IPS-15b (cell line): Measurements from ENCODE around the gene ATG9A.

Experiments
- H3K27me3 ChIP-seq: one replicate; pipeline ENCODE4 v1.6.1; 2013; ENCODE audit warnings: low read length; ENCODE audit not compliant: control insufficient read depth, insufficient read depth
- H3K36me3 ChIP-seq: one replicate; pipeline ENCODE4 v1.6.1; 2013; ENCODE audit warnings: low read length; ENCODE audit not compliant: control insufficient read depth, insufficient read depth
- H3K4me1 ChIP-seq: one replicate; pipeline ENCODE4 v1.6.1; 2013; ENCODE audit warnings: mild to moderate bottlenecking, low read length; ENCODE audit not compliant: control insufficient read depth, insufficient read depth
- H3K4me3 ChIP-seq: one replicate; pipeline ENCODE4 v1.5.1; 2013; ENCODE audit warnings: low read depth, low read length
- H3K9ac ChIP-seq: one replicate; pipeline ENCODE4 v1.6.1; 2013; ENCODE audit warnings: low read depth, mild to moderate bottlenecking, low read length
- H3K9me3 ChIP-seq: one replicate; pipeline ENCODE4 v1.6.1; 2013; ENCODE audit warnings: mild to moderate bottlenecking, low read length; ENCODE audit not compliant: control insufficient read depth, insufficient read depth

Gene ATG9A

DNA sequence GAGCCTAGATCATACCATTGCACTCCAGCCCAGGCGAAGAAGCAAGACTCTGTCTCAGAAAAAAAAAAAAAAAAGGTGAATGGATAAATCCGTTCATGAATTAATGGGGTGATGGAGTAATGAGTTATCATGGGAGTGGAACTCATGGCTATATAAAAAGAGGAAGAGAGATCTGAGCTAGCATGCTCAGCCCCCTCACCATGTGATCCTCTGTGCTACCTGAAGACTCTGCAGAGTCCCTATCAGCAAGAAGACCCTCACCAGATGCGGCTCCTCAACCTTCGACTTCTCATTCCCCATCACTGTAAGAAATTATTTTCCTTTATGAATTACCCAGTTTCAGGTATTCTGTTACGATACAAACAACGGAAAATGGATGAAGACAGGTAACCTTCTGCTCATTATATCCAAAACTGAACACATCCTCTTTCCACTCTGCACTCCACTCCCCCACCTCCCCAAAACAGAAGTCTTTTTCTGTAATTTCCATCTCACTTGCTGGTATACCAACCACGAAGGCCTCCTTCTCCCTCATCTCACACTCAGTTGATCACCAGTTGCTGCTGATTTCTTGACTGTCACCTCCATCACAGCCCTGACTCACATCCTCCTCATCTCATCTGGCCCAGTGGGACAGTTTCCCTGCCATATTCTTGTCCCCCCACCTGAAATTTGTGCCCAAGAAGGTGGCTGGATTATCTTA is 42.5 kb downstream of the ATG9A start:
- Histone ChIP-seq H3K27me3 (no peaks in the 10 kb centered on the region), H3K36me3 (peaks cover 11% of the 10 kb centered on the region), H3K4me3 (no peak overlapping the region), H3K4me1 (no peaks in the 10 kb centered on the region), H3K9me3 (no peaks in the 10 kb centered on the region), H3K9ac (no peak overlapping the region)

DNA sequence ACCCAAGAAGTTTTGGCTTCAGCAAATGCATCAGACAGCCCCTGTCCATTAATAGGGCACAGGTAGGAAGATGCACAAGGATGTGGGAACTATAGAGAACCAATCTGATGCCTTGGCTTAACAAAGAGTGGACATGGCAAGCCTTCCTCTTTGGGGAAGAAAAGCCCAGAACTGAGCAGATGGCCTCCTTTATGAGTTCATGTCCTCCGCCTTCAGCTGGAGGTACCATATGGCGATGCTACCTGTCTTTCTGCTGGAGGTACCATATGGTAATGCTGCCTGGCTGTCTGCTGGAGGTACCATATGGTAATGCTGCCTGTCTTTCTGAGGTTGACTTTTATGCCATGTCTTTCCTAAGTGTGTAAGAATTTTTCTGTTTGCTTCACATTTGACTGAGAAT is 45.3 kb downstream of the ATG9A start:
- H3K9ac ChIP-seq, result no peak overlapping the region
- H3K27me3 ChIP-seq, result no peaks in the 10 kb centered on the region
- no peak overlapping the region for H3K4me3 ChIP-seq
- H3K9me3 ChIP-seq, result no peaks in the 10 kb centered on the region
- H3K4me1 ChIP-seq, result no peaks in the 10 kb centered on the region
- peaks cover 30% of the 10 kb centered on the region for H3K36me3 ChIP-seq

DNA sequence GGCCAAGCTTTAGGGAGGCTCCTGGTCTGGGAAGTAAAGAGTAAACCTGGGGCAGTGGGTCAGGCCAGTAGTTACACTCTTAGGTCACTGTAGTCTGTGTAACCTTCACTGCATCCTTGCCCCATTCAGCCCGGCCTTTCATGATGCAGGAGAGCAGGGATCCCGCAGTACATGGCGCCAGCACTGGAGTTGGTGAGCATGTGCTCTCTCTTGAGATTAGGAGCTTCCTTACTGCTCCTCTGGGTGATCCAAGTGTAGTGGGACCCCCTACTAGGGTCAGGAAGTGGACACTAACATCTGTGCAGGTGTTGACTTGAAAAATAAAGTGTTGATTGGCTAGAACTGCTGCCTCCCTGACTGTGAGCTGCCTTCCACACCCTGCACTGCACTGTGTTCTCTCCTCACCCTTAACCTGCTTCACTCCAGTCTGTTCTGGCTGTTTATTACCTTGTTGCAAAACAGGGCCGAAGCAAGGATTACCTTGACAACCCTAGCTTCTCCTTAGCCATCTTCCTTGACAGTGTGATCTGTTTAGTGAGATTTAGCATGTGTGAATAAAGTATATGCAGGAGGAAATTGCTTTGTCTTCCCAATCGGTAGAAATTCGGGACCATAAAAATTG is 46.2 kb downstream of the ATG9A start:
- no peak overlapping the region for H3K4me3 ChIP-seq
- H3K4me1 ChIP-seq, result no peaks in the 10 kb centered on the region
- H3K9ac ChIP-seq, result no peak overlapping the region
- H3K9me3 ChIP-seq, result no peaks in the 10 kb centered on the region
- H3K36me3 ChIP-seq, result peaks cover 30% of the 10 kb centered on the region
- H3K27me3 ChIP-seq, result no peaks in the 10 kb centered on the region

DNA sequence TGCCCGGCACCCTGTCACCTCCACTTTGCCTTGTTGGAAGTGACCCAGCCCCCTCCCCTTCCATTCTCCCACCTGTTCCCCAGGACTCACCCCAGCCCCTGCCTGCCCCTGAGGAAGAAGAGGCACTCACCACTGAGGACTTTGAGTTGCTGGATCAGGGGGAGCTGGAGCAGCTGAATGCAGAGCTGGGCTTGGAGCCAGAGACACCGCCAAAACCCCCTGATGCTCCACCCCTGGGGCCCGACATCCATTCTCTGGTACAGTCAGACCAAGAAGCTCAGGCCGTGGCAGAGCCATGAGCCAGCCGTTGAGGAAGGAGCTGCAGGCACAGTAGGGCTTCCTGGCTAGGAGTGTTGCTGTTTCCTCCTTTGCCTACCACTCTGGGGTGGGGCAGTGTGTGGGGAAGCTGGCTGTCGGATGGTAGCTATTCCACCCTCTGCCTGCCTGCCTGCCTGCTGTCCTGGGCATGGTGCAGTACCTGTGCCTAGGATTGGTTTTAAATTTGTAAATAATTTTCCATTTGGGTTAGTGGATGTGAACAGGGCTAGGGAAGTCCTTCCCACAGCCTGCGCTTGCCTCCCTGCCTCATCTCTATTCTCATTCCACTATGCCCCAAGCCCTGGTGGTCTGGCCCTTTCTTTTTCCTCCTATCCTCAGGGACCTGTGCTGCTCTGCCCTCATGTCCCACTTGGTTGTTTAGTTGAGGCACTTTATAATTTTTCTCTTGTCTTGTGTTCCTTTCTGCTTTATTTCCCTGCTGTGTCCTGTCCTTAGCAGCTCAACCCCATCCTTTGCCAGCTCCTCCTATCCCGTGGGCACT is 46.9 kb downstream of the ATG9A start:
- no peaks in the 10 kb centered on the region for H3K9me3 ChIP-seq
- no peak overlapping the region for H3K9ac ChIP-seq
- peaks cover 30% of the 10 kb centered on the region for H3K36me3 ChIP-seq

DNA sequence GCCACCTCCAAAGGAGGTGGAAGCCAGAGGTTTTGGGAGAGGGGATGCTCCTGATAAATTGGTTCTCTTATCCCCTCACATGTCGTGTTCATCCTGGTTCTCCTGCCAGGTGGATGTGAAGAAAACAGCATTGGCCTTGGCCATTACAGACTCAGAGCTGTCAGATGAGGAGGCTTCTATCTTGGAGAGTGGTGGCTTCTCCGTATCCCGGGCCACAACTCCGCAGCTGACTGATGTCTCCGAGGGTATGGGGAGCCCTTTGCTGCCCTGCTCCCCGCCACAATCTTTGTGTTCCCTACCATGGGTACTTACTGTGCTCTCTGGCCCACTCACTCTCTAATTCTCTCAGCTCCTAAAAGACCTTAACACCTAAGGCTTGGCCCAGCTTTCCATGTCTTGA is 47.9 kb downstream of the ATG9A start:
- Histone ChIP-seq H3K36me3 (peaks cover 30% of the 10 kb centered on the region), H3K4me3 (no peak overlapping the region)

More for the DNA sequence above, 46.9 kb downstream of the ATG9A start:
- Histone ChIP-seq H3K4me1 (no peaks in the 10 kb centered on the region), H3K27me3 (no peaks in the 10 kb centered on the region), H3K4me3 (no peak overlapping the region)

DNA sequence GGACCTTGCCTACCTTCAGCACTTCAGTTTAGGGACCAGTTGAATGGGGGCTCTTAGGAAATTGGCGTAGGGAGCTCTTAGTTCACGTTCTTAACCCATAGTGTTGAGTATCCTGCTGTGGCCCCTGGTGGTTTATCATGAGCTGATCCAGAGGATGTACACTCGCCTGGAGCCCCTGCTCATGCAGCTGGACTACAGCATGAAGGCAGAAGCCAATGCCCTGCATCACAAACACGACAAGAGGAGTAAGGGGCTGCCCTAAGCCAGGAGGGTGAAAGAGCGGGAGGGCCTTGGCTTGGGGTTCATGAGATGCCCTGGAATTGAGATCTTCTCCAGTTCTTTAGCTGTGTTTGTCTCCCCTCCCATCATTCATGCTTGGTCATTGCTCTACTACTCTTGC is 48.5 kb downstream of the ATG9A start:
- Histone ChIP-seq H3K9ac (no peak overlapping the region), H3K9me3 (no peaks in the 10 kb centered on the region), H3K36me3 (peaks cover 30% of the 10 kb centered on the region)

More for the DNA sequence above, 47.9 kb downstream of the ATG9A start:
- Histone ChIP-seq H3K9me3 (no peaks in the 10 kb centered on the region), H3K27me3 (no peaks in the 10 kb centered on the region), H3K4me1 (no peaks in the 10 kb centered on the region), H3K9ac (no peak overlapping the region)

DNA sequence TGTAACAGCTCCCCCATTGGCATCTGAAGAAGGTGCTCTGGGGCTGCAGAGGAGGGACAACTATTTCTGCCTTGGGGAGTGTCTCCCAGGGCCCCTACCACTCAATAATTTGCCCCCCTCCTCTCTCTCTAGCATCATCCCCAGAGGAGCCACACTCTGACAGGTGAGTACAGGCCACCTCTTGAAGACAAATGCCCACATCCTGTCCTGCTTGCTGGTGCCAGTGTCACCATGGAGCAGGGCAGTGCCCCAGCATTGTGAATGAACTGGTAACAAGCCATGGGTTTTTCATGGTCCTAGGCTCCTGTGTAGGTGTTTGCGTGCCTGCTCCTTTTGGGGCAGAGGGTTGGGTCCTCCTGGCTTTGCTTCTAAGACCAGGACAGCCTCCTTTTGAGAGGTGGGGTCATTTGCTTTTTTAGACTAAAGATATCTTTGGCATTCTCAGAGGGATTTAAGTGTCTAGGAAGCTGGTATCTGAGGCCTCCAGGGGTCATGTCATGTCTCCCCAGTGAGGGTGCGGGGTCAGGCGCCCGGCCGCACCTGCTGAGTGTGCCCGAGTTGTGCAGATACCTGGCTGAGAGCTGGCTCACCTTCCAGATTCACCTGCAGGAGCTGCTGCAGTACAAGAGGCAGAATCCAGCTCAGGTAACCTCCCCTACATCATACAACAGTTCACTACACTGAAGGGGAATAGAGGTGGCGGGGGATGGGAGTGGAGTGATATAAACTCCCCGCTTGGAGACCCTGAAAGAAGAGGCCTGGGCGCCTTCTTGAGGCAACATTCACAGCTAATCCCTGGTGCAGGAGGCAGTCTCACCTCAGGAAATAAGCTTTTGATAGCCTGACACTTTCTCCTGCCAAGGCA is 49.6 kb downstream of the ATG9A start:
- H3K4me1 ChIP-seq, result no peaks in the 10 kb centered on the region
- peaks cover 30% of the 10 kb centered on the region for H3K36me3 ChIP-seq
- no peaks in the 10 kb centered on the region for H3K9me3 ChIP-seq
- H3K9ac ChIP-seq, result no peak overlapping the region
- H3K27me3 ChIP-seq, result no peaks in the 10 kb centered on the region
- no peak overlapping the region for H3K4me3 ChIP-seq

More for the DNA sequence above, 48.5 kb downstream of the ATG9A start:
- H3K27me3 ChIP-seq, result no peaks in the 10 kb centered on the region
- H3K4me3 ChIP-seq, result no peak overlapping the region
- no peaks in the 10 kb centered on the region for H3K4me1 ChIP-seq

DNA sequence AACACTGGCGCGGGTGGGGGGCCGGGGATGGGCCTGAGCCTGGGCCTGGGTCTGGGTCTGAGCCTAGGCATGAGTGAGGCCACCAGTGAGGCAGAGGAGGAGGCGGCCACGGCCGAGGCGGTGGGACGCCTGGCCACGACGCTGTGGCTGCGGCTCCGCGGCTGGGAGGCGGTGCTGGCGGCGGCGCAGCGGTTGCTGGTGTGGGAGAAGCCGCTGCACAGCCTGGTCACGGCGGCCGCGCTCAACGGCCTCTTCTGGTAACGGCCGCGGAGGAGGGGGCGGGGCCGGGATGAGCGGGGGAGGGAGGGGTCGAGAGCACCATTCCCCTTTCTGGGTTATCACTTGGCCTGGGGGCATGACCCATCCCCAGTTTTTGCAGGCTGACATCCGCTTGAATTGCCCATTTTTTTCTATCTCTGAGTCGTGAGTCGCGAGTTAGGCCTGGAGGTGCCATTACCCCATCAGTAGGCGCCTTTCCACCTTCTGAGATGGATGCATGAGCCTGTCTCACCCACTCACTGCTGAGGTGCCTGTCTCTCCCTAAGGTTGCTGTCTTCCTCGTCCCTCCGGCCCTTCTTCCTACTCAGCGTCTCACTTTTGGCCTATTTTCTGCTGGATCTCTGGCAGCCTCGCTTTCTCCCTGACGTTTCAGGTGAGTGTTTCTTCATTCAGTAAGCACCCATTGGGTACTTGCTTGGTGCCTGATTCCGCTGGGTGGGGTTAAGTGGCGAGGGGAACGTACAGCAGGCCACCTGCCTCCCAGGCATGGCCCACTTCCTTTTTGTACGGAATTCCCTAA is 50.9 kb downstream of the ATG9A start:
- Histone ChIP-seq H3K36me3 (peaks cover 32% of the 10 kb centered on the region), H3K27me3 (no peaks in the 10 kb centered on the region), H3K4me1 (no peaks in the 10 kb centered on the region), H3K9me3 (no peaks in the 10 kb centered on the region), H3K4me3 (peak overlapping the region; percentile 90), H3K9ac (no peak overlapping the region)

DNA sequence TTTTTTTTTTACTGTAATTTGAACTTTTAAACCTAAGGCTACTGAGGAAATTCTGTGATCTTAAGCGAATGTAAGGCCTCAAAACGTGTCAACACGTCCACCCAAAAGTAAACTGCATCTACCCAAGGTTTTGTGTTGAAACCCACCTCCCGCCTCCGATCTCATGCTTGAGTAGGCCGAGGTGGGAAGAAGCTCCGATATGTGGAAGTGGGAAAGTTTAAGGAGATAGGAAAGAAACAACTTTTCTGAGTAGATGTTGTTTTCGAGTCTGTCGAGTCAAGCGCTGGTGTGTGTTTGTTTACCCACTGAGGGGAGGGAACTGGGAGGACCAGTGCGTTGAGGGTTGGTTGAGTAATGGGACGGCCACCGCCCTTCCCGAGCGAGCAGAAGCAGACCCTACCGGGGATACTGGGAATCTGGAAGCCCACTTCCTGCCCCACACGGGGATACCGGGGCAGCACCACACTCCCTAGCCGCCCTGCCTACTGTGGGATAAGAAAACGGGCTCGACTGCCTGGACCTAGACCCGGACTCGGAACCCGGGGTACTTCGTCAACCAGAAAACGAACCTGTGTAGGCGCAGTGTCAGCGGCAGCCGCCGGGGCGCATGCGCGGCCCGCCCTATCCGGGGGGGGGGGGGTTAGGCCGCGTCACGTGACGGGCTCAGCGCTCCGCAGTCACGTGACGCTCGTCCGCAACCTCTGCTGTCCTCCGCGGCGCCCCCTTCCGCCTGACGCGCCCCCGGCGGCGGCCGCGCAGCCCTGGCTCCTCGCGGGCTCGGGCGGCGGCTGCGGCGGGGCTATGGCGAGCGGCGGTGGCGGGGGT is 51.7 kb downstream of the ATG9A start, which contains the start of gene RETREG2:
Gene RETREG2, plus strand, starts transcription at position 724 of the 825 bp plus-strand sequence. Its CDS starts 78 bp downstream, at position 802.
- Histone ChIP-seq H3K36me3 (peaks cover 32% of the 10 kb centered on the region), H3K9ac (peak within 1 kb of the TSS; percentile 38), H3K4me1 (no peaks in the 10 kb centered on the region), H3K9me3 (no peaks in the 10 kb centered on the region), H3K27me3 (no peaks in the 10 kb centered on the region), H3K4me3 (peak within 1 kb of the TSS; percentile 90)
